Panc1 (cell line): ENCODE measurements around the gene MEGF11. TPM values are rescaled to one million over a fixed set of nuclear protein-coding genes. Genes with fewer than 3 reads are reported as not detected.

Experiments
- ATAC-seq: fragments of 200-7000 bp; cut with Tn5 transposase; 2 replicates; pipeline ENCODE4 v1.9.1; 2020; ENCODE audit warnings: mild to moderate bottlenecking, moderate library complexity
- BruUV-seq: library from RNA; stranded (reverse); fragments of 400-500 nt; replicated peaks from 2 replicates; lab custom pipeline; 2021; lab: Mats Ljungman, UMichigan
- CTCF ChIA-PET: fragments of 300-600 bp; sonication (Branson Sonifier 250); formaldehyde crosslinking; loops from one replicate; lab custom pipeline; 2022; ENCODE audit warnings: antibody characterized with exemption; lab: Charles Lee
- POLR2A ChIA-PET: fragments of 300-600 bp; sonication (Branson Sonifier 250); formaldehyde crosslinking; loops from one replicate; lab custom pipeline; 2022; ENCODE audit warnings: antibody characterized with exemption; lab: Charles Lee
- DNase-seq: peaks from one replicate; pipeline ENCODE4 v3.0.0-alpha.2; 2010; ENCODE audit warnings: low read depth, low spot score
- H3K27ac ChIP-seq: 2 replicates; pipeline ENCODE4 v1.5.1; 2011; ENCODE audit warnings: mild to moderate bottlenecking, low read length, inconsistent platforms
- H3K27me3 ChIP-seq: fragments of 200-500 bp; sonication (Bioruptor generic); 2 replicates; pipeline ENCODE4 v1.6.0; 2014; ENCODE audit warnings: low read length, inconsistent platforms; ENCODE audit not compliant: control insufficient read depth, insufficient read depth
- H3K36me3 ChIP-seq: fragments of 200-500 bp; sonication (Bioruptor generic); 2 replicates; pipeline ENCODE4 v1.5.1; 2014; ENCODE audit warnings: inconsistent platforms, mild to moderate bottlenecking, low read length, moderate library complexity; ENCODE audit not compliant: control insufficient read depth, insufficient read depth
- H3K4me1 ChIP-seq: 2 replicates; pipeline ENCODE4 v1.5.1; 2011; ENCODE audit warnings: inconsistent platforms, mild to moderate bottlenecking, low read length, moderate library complexity; ENCODE audit not compliant: control insufficient read depth, insufficient read depth
- H3K4me3 ChIP-seq, 2 experiments: 2 replicates each; pipeline ENCODE4 v1.5.1; 2011 to 2012; ENCODE audit warnings: low read depth in 2 of 2, low read length in 2 of 2, mild to moderate bottlenecking in 2 of 2, inconsistent platforms in 1 of 2, moderate library complexity in 1 of 2
- H3K9me3 ChIP-seq: fragments of 200-500 bp; sonication (Bioruptor generic); 2 replicates; pipeline ENCODE4 v1.5.1; 2014; ENCODE audit warnings: low read depth, mild to moderate bottlenecking, inconsistent platforms, low read length, moderate library complexity; ENCODE audit not compliant: control insufficient read depth, insufficient read depth
- POLR2AphosphoS5 ChIP-seq: IDR thresholded peaks from 2 replicates; pipeline ENCODE4 v1.6.1; 2012; ENCODE audit warnings: mild to moderate bottlenecking, low read depth, low read length, moderate library complexity
- REST ChIP-seq, 2 experiments: IDR thresholded peaks; 2 replicates each; pipeline ENCODE4 v1.6.1; 2011 to 2012; ENCODE audit warnings: low read depth in 2 of 2, control low read depth in 1 of 2, low read length in 1 of 2, mild to moderate bottlenecking in 1 of 2, moderate library complexity in 1 of 2; ENCODE audit not compliant: insufficient read depth in 1 of 2
- SIN3A ChIP-seq: IDR thresholded peaks from 2 replicates; pipeline ENCODE4 v1.6.1; 2012; ENCODE audit warnings: low read depth, mild to moderate bottlenecking, low read length, moderate library complexity, borderline replicate concordance; ENCODE audit not compliant: insufficient read depth
- TCF7L2 ChIP-seq: IDR thresholded peaks from 2 replicates; pipeline ENCODE4 v1.6.1; 2011; ENCODE audit warnings: mild to moderate bottlenecking, low read depth, low read length, inconsistent platforms
- in situ Hi-C: cut with HindIII; loops from 2 replicates; pipeline ENCODE4 v1.10.0; 2016; ENCODE audit warnings: low sequenced_read_pairs, low pct_unique_long_range_greater_than_20kb
- intact Hi-C: fragments of 100-400 bp; cut with micrococcal nuclease; formaldehyde crosslinking; loops from one replicate; pipeline ENCODE4 v1.10.0; 2022; ENCODE audit not compliant: unreplicated experiment
- total RNA-seq: library from RNA; stranded (reverse); gene quantifications from one replicate; pipeline ENCODE4 v1.2.1, GENCODE V29; 2021; ENCODE audit not compliant: unreplicated experiment
- TF ChIP-seq, protein P1 (sequence below): fragments of 450-650 bp; IDR thresholded peaks from 2 replicates; pipeline ENCODE4 v1.5.1; 2017; ENCODE audit warnings: mild to moderate bottlenecking

The MEGF11 gene
- total RNA-seq, 1 experiment from 2014 or later, result 0.95 TPM

DNA sequence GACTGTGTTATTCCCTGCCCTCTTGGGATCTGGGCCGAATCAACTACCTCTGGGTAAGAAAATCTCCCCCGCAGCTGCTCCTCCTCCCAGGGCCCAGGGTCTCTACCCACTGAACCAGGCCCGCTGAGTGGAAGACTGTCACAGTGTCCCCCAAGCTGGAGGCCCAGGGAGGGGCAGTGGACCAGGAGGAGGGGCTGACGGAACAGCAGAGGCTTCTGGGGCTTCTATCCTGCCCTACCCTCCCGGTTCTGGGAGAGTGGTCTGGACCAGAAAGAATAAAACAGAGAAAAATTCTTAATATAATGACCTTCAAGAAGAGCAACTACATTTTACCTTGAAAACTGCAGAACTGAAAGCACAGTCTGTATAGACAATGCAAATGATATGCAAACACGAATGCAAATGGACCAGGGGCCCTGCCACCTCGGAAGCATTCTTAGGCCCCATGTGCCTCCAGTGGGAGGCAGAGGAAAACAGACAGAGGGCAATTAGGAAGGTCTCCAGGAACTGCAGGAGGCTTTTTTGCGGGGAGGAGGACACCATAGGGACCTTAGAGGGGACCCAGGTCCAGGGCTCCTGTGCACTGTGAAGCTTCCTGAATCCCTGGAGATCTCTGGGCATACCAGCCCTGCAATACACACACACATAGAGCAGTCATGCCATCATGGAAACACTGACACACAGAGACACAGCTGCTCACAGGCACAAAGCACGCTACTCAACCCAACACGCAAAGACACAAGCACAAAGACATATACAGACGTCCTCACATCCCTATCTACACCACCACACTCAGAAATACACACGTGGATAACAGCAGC lies 12.3 kb downstream of the MEGF11 start:
- CTCF ChIA-PET, result no interaction called here
- intact Hi-C loops (no loop called here), in situ Hi-C loops (no loop called here)
- no TSS peak for BruUV-seq
- Histone ChIP-seq H3K4me3 (no peak overlapping the region), H3K36me3 (no peaks in the 10 kb centered on the region), H3K27me3 (peaks cover 4% of the 10 kb centered on the region; the same call in 1 of the 2 replicates), H3K27ac (no peak overlapping the region), H3K4me1 (no peaks in the 10 kb centered on the region), H3K9me3 (no peaks in the 10 kb centered on the region)
- POLR2A ChIA-PET, result no interaction called here
- DNase-seq (no peak), ATAC-seq (no peak)
- TF ChIP-seq, protein P1, sequence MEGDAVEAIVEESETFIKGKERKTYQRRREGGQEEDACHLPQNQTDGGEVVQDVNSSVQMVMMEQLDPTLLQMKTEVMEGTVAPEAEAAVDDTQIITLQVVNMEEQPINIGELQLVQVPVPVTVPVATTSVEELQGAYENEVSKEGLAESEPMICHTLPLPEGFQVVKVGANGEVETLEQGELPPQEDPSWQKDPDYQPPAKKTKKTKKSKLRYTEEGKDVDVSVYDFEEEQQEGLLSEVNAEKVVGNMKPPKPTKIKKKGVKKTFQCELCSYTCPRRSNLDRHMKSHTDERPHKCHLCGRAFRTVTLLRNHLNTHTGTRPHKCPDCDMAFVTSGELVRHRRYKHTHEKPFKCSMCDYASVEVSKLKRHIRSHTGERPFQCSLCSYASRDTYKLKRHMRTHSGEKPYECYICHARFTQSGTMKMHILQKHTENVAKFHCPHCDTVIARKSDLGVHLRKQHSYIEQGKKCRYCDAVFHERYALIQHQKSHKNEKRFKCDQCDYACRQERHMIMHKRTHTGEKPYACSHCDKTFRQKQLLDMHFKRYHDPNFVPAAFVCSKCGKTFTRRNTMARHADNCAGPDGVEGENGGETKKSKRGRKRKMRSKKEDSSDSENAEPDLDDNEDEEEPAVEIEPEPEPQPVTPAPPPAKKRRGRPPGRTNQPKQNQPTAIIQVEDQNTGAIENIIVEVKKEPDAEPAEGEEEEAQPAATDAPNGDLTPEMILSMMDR, result no peak
- no peak for TF ChIP-seq TCF7L2
- TF ChIP-seq SIN3A, result no peak
- TF ChIP-seq POLR2AphosphoS5, result no peak

GRCh38 chr15:66240240-66240794 lies 13.2 kb downstream of the MEGF11 start:
- intact Hi-C loops, result no loop called here
- Histone ChIP-seq H3K27me3 (peaks cover 4% of the 10 kb centered on the region; the same call in 1 of the 2 replicates), H3K27ac (no peak overlapping the region), H3K36me3 (no peaks in the 10 kb centered on the region), H3K4me1 (no peaks in the 10 kb centered on the region), H3K9me3 (no peaks in the 10 kb centered on the region), H3K4me3 (no peak overlapping the region)
- in situ Hi-C loops, result no loop called here
- no peak for ATAC-seq
- POLR2A ChIA-PET, result no interaction called here
- DNase-seq, result no peak
- TF ChIP-seq TCF7L2, result no peak
- TF ChIP-seq SIN3A, result no peak
- no peak for TF ChIP-seq POLR2AphosphoS5
- TF ChIP-seq, protein P1, result no peak
- TF ChIP-seq REST (IDR thresholded peaks at IDR 0.05; ENCODE audit: insufficient read depth in 1 of 2, low read depth in 2 of 2, low read length in 1 of 2), result no peak
- CTCF ChIA-PET, result no interaction called here
- BruUV-seq, result no TSS peak
